ENCODE data around the gene EPM2A.

EPM2A gene

DNA sequence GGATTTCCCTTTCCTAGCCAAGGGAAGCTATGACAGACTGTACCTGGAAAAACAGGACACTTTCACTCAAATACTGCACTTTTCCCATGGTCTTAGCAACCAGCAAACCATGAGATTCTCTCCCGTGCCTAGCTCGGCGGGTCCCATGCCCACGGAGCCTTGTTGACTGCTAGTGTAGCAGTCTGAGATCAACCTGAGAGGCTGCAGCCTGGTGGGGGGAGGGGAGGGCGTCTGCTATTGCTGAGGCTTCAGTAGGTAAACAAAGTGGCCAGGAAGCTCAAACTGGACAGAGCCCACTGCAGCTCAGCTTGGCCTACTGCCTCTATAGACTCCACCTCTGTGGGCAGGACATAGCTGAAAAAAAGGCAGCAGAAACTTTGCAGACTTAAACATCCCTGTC is 61.8 kb downstream of the EPM2A start:
- DNase-seq (ENCODE audit: low read depth, low spot score) = no peak

DNA sequence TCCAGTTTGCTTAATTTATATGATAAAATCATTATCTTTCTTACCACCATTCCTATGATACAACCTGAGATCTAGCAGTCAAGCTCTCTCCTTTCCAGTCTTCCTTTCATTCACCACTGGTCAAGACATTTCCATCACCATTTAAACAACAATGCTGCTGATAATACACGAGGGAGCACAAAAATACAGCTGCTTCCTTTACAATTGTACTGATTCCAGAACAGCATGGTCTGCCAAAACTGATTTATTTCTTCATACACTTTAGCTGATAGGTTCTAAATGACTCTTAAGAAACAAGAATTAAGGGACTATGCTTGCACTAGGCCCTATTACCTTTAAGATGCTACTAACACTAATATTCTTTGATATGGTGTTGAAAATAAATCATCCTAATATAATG is 65.0 kb downstream of the EPM2A start:
- DNase-seq (ENCODE audit: low read depth, low spot score) = no peak

DNA sequence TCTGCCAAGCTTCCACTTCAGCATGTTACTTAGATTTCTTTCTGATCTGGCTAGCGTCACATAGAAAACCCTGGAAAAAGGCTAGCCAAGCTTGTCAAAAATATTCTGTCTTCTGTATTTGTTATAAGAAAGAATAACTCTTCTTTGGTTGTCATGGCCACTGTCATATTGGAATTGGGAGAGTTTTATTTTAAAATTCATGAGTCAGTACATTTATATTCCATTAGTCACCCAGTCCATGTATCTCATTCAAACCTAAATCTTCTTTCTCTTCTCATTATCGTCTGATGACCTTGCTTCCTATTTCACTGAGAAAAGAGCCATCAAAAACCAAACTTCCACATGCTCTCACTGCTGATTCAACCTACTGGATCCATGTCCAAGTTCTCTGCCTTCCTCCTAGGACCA is 65.7 kb downstream of the EPM2A start:
- DNase-seq (ENCODE audit: low read depth, low spot score) = peak; percentile 10

DNA sequence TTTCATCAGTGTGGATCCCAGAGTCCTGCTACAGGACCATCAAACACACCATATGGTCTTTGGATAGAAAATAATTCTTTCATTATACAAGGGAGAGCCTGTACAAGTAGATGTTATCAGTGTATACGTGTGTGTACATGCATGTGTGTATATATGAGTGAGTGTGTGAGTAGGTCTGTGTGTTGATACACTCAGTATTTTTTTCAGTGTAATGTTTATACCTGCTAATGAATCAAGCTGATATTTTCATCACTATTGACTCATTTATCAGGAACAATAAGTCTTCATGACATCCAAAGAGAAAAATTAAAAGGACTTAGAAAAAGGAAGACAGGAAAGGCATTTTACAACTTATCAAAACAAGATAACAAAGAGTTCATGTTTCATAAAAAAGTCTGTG is 66.5 kb downstream of the EPM2A start:
- no peak for DNase-seq (ENCODE audit: low read depth, low spot score)

DNA sequence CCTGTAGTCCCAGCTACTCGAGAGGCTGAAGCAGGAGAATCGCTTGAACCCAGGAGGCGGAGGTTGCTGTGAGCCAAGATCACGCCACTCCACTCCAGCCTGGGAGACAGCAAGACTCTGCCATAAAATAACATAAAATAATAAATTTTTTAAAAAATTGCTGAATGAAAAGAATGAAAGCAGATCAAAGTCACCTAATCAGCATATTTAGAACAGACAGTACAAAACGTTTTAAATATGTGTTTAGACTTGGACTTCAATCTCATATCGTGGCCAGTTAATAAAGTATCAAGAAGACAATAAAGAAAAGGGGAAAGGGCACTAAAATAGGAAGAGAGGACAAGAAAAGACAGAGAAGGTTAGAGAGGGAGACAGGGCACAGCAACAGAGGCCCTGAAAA is 74.6 kb downstream of the EPM2A start:
- no peak for DNase-seq (ENCODE audit: low read depth, low spot score)

DNA sequence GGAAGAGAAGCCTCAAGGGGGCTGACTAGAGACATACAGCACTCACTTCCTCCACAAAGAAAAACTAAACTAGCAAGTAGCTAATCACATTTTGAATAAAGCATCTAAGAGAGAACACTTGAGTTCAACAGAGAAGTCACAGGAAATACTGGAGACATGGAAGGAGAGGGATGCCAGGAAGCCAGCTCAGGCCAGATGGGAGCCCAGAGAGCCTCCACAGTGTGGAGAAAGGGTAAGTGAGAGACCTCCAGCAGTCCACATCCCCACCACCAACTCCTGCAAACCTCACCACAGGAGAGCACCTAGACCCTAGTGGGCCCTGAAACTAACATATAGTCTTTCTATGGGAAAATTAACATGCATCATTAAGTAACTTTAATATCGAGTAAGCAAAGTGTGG is 79.2 kb downstream of the EPM2A start:
- DNase-seq (ENCODE audit: low read depth, low spot score) = no peak

DNA sequence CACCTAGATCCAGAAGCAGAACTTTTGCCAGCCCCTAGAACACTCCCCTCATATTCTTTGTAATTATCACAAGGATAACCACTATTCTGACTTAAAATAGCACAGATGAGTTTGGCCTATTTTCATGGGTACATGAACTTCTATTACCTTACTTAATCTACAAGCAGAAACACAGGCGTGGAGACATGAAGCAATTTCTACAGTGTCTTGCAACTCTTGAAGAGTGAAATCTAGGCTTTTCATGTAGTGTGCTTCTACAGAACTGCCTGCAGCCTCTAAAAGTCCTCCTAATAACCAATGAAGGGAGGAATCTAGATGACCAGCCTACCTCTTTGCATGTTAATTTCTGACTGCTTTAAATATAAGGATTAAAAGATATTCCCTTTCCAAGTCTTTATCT is 82.7 kb downstream of the EPM2A start:
- DNase-seq (ENCODE audit: low read depth, low spot score) = no peak

DNA sequence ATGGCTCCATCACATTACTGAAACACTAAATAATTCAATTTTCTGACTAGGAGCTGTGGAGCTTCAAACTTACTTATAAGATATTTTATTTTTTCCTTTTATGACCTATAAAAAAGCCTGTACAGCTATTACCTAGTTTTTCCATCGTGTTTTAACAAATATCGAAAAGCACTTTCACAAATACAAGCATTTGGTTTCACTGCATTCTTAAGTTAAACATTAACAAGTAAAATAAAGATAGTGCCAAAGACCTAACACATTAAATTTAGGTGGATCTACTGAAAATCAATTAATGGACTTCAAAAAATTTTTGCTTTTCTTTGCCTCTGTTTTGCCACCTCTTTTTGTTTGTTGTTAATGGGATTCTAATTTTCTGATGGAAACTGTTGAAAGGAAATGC is 83.3 kb downstream of the EPM2A start:
- DNase-seq (ENCODE audit: low read depth, low spot score) = no peak

DNA sequence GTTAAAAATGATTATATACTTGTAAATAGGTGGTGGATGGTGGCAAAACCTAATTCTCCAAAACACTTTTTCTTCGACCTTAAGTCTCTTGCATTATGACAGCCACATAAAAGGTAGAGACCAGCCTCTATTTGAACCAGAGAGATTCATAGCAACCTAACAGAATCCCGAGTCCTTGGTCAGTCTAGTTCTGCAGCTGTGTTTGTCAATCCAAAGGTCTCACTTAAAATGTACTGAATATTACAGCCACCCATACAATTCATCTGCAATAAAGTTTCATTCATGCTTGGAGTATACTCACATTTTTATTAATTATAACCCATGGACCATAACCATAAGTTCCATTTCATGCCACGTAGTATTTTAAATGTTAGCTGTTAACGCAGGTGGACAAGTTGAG is 87.2 kb downstream of the EPM2A start:
- no peak for DNase-seq (ENCODE audit: low read depth, low spot score)

DNA sequence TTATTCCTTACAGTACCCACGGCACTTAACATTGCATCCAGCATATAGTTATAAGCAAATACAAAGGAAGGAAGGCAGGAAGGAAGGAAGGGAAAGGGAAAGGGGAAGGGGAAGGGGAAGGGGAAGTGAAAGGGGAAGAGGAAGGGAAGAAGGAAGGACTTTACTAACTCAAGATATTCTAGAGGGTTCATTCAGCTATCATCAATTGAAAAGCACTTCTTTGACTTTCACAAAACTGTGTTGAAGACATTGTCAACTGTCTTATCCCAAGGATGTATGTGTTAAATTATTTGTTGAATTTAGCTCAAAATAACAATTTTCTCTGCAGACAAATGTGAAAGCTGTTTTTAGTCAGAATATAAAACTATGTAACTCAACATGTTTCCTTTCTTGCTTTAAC is 87.7 kb downstream of the EPM2A start:
- DNase-seq (ENCODE audit: low read depth, low spot score) = no peak

DNA sequence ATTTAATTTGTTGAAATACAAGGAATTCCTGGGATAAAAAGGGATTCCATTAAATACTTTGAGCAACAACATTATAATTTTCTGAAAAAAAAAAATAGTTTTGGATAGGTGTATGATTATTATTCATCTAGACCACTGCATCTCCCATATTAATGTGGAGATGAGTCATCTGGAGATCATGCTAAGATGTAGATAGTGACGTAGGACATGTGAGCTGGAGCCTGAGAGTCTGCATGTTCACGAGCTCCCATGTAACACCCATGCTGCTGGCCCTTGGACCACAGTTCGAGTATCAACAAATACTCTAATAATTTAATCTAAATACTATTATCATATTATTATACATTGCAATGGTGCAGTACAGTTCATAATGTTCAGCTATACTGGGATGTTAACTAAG is 91.6 kb downstream of the EPM2A start:
- no peak for DNase-seq (ENCODE audit: low read depth, low spot score)

DNA sequence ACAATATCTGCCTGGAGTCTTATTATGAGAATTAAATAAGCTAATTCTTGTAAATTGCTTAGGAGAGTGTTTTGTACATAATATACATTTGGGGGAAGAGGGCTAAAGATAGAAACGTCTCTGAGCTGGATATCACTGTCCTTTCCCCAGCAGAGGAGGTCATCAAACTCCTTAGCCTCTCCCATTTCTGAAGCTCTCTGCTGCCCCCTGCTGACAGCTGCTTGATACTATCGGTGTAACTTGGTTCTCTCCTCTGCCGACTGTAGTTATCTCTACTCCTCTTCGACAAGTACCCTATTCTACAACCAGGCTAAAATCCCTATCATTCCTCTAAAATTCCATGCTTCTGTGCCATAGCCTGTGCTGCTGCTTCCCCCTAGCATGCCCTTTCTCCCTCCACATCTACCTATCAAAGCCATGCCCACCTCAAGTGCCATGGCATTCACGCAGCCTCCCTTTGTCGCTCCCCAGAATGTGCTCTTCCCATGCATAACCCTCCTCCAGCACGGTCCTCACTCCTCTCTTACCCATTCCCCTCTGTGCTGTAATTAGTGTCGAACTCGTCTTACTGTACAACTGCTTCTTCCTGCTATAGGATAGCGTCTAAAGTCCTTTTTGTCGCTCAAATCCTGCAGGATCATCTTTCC is 101.2 kb downstream of the EPM2A start:
- peak; percentile 67 for DNase-seq (ENCODE audit: low read depth, low spot score)

DNA sequence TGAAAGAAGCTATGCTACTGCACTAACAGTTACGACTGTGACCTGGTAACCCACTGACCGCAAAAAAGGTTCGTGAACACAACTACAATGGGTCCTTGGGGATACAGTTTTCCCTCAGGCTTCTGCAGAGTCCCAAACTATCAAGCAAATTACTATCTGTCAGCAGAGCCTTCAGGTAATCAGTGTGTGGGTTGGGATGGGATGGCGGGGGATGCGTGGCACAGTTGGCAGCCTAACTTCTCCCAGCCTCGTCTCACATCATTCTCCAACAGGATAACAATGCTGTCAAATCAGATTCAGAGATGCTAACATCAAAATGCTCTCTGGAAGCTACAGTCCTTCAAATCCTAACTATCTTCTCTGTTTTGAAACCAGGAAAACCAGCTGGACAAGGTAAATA is 102.3 kb downstream of the EPM2A start:
- no peak for DNase-seq (ENCODE audit: low read depth, low spot score)

DNA sequence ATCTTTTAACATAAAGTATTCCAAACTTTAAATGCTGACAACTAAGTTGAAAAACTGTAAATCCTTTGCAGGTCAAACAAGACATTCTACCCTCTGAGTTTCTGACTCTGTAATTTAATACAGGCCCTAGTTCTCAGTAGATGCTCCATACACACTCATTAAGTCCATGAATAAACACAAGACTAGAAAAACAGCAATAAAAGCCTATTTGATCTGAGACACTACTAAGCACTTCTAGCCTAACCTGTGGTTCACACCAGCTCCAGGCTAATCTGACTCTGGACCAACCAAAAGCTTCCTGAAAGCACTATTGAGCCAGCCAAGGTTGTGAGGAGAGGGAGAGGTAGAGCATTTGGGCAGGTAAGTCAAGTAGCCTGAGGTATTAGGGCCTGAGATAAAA is 103.9 kb downstream of the EPM2A start:
- no peak for DNase-seq (ENCODE audit: low read depth, low spot score)

DNA sequence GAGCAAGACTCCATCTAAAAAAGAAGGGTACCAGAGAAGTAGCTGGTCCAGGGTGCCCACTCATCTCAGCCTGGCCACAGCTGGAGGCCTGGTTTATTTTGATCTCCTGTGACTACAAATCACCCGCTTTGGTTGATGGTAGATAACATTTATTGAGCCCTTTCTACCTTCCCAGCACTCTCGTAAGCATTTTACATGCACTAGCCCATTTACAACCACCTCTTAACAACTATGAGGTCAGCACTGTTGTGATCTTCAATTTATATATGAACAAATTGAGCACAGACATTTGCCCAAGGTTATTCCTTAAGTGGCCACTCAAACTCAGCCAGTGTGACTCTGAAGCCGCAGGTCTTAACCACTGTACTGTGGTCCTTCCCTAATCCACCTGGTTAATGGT is 104.7 kb downstream of the EPM2A start:
- DNase-seq (ENCODE audit: low read depth, low spot score) = no peak

DNA sequence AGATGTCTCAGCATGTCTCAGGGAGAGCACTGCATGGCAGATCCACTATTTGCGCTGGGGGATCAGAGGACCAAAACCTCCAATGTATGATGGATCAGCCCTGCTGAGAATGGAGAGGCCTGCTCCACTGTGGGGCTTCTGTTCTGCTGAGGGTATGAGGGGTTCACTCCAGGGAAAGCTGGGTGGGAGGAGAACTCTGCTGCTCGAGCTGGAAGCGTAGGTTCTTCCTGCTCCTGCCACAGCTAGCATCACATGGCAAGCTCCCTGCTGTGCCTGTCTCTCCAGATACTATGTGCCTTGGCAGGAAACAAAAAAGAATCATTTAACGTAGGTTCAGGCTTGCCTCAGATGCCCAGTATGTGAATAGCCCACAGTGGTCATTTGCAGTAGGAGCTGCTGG is 105.8 kb downstream of the EPM2A start:
- DNase-seq (ENCODE audit: low read depth, low spot score) = no peak

DNA sequence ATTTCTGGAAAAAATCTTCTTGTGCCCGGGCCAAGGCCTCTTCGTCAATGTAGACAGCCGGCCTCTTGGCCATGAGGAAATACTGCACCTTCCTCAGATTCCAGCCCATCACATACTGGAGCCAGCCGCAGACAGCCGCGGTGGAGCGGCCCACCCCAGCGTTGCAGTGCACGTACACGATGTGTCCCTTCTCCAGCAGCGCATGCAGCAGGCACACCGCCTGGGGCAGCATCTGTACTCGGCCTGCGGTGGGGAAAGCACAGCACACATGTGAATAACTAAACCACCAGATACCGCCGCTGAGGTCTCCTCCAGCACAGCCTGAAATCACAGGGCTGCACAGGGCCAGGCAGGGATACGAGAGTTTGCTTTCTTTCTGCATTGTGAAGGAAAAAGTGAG is 107.9 kb downstream of the EPM2A start:
- no peak for DNase-seq (ENCODE audit: low read depth, low spot score)

DNA sequence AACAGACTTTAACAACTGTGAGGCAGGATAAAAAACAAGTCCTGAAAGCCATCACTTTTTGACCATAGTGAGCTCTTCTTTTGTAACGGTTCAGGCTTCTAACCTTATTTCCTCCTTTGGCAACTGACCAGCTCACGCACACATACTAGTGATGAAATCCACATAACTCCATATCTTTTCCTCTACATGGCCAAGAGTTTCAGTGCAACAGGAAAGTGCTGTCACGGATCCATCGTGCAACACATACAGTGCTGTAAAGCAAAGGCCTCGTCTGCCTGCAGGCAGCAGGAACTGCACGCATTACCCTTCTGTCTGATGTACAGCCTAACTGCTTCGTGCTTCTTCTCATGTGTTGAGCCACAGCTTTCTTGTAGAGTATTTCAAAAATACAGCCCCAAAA is 108.5 kb downstream of the EPM2A start:
- DNase-seq (ENCODE audit: low read depth, low spot score) = no peak

DNA sequence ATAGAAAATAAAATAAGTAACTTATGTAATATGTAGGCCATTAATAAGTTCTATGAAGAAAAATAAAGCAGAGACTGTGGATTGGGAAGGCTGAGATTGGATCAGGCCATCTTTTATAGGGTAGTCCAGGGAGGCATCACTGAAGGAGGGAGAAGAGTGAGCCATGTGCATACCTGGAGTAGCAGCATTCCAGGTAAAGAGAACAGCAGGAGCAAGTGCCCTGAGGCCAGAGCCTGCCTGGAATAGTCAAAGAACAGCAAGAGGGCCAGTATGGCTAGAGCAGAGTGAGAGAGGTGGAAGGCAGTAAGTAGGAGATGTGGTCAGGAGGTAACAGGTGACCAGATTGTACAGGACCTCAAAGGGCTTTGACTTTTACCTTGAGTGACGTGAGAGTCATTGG is 112.1 kb downstream of the EPM2A start:
- DNase-seq (ENCODE audit: low read depth, low spot score) = no peak

DNA sequence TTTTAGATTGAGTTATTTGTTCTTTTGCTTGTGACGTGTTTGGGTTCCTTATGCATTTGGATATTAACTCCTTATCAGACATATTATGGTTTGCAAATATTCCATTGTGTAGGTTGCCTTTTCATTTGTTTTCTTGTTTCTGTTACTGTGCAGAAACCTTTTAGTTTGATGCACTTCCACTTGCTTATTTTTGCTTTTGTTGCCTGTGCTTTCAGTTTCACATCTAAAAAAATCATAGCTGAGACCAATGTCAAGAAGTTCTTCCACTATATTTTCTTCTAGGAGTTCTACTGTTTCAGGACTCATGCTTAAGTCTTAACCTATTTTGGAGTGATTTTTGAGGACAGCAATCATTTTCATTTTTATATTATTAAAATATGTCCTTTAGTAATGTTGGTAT is 113.5 kb downstream of the EPM2A start:
- no peak for DNase-seq (ENCODE audit: low read depth, low spot score)

DNA sequence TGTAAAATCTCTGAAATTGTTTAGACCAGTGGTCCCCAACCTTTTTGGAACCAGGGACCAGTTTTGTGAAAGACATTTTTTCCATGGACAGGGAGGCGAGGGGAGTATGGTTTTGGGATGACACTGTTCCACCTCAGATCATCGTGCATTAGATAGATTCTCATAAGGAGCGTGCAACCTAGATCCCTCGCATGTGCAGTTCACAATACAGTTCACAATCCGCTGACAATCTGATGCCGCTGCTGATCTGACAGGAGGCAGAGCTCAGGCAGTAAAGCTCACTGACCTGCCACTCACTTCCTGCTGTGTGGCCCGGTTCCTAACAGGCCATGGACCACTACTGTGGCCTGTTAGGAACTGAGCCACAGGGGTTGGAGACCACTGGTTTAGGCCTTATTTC is 115.2 kb downstream of the EPM2A start:
- no peak for DNase-seq (ENCODE audit: low read depth, low spot score)

DNA sequence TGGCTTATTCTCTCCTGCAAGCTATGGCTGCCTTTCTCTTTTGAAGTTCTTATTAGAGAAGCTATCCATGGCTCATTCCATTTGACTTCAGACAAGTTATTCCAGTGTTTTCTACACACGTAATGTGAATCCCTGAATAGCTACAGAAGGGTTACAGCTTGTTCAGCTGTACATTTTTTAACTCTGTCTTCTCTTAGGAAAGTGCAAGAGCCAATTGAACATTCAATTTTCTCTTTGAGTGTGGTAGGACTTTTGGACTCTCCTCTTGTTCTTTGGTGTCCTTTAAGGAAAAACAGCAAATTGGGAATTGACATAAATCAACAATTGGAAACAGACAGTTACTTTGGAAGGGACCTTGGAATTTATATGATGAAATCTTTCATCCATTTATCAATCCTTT is 125.8 kb downstream of the EPM2A start:
- no peak for DNase-seq (ENCODE audit: low read depth, low spot score)

DNA sequence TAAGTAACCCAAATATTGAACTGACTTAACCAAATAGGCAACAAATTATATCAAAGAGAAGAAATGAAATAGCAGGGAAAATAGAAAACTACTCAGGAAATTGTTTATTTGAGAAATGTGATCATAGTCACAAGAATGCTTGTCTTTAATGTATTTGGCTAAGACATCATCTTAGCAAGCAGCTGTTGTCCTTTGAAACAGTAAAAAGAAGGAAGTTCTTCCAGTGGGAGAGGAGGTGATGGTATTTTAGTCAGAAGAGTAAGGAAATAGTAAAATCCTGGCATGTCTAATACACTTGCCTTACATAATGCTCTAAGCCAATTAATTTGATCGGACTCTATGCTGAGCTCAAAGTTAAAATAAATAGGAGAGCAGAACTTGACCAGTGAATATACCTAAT is 126.5 kb downstream of the EPM2A start:
- no peak for DNase-seq (ENCODE audit: low read depth, low spot score)

DNA sequence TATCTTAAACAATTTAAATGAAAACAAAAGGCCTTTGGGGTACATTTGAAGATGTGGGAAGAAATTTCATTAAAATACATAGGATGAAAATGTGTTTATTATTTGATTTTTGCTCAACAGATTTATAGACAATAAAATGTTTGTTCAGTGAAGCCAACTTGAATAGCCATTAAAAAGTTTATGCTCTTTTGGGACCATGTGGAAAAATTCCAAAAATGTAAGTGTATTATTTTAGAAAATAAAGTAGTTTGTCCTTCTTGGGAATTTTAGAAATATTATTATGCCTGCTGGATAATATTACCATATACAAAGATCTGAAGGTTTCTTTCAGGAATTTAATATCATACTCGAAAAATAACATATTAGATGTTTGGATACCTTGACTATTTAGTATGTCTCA is 131.3 kb downstream of the EPM2A start:
- no peak for DNase-seq (ENCODE audit: low read depth, low spot score)

DNA sequence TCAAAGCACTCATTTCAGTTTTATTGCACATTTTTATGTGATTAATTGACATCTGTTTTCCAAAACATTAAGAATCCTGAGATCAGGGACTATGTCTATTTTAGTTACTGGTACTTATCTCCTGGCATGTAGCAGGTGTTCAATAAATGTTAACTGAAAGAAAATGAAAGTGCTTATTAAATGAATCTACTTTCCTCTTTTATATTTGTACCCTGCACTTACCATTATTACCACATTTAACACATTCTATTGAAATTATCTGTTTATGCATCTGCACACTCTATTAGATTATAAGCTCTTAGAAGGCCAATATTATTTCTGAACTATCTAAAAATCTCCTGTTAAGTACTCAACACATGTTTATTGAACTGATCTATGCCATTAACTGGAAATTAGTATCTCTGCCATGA is 131.9 kb downstream of the EPM2A start:
- no peak for DNase-seq (ENCODE audit: low read depth, low spot score)
